Mucosa of stomach (tissue), 1 donor: ENCODE data around the gene SLC39A6.

Experiments used
- H3K27me3 ChIP-seq: one replicate; pipeline ENCODE4 v1.7.0; 2013; ENCODE audit warnings: mild to moderate bottlenecking, low read length; ENCODE audit not compliant: control insufficient read depth, insufficient read depth
- H3K36me3 ChIP-seq: one replicate; pipeline ENCODE4 v1.7.0; 2013; ENCODE audit warnings: low read length; ENCODE audit not compliant: control insufficient read depth, insufficient read depth
- H3K4me1 ChIP-seq: one replicate; pipeline ENCODE4 v1.7.0; 2013; ENCODE audit warnings: mild to moderate bottlenecking, low read length; ENCODE audit not compliant: control insufficient read depth, insufficient read depth
- H3K4me3 ChIP-seq: one replicate; pipeline ENCODE4 v1.7.0; 2013; ENCODE audit warnings: low read length
- H3K9ac ChIP-seq: one replicate; pipeline ENCODE4 v1.7.0; 2013; ENCODE audit warnings: mild to moderate bottlenecking, low read length, moderate library complexity
- H3K9me3 ChIP-seq: one replicate; pipeline ENCODE4 v1.7.0; 2013; ENCODE audit warnings: mild to moderate bottlenecking, low read length, moderate library complexity; ENCODE audit not compliant: control insufficient read depth
- donor health status: Pancreatic carcinoma.

The SLC39A6 gene

DNA sequence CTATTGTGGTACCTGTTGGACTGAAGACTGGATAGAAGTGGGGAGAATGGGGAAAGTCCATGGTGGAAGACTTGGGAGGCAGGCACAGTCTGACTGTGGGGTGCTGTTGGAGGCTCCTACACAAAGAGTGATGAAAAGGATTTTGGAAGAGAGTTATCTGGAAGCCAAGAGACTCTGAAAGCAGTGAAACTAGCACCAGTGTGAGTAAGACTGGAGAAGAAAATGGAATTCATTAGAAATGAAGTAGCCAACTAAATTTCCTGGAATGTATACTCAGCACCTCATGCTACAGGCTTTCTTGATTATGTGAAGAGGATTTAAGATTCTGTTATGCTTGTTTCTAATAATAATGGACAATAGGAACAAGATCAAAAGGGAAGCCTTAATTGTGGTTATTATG, 28.3 kb upstream of the SLC39A6 start:
- no peak overlapping the region for H3K9ac ChIP-seq
- no peaks in the 10 kb centered on the region for H3K27me3 ChIP-seq
- no peaks in the 10 kb centered on the region for H3K9me3 ChIP-seq
- no peak overlapping the region for H3K4me3 ChIP-seq
- H3K4me1 ChIP-seq, result no peaks in the 10 kb centered on the region
- H3K36me3 ChIP-seq, result peaks cover 3% of the 10 kb centered on the region

- no peaks in the 10 kb centered on the region for H3K4me1 ChIP-seq
- no peak overlapping the region for H3K4me3 ChIP-seq
- H3K36me3 ChIP-seq, result peaks cover 3% of the 10 kb centered on the region
- H3K27me3 ChIP-seq, result no peaks in the 10 kb centered on the region
- H3K9ac ChIP-seq, result no peak overlapping the region
- H3K9me3 ChIP-seq, result no peaks in the 10 kb centered on the region
Measured at GRCh38 chr18:36155851-36156757, 27.0 kb upstream of the SLC39A6 start.

DNA sequence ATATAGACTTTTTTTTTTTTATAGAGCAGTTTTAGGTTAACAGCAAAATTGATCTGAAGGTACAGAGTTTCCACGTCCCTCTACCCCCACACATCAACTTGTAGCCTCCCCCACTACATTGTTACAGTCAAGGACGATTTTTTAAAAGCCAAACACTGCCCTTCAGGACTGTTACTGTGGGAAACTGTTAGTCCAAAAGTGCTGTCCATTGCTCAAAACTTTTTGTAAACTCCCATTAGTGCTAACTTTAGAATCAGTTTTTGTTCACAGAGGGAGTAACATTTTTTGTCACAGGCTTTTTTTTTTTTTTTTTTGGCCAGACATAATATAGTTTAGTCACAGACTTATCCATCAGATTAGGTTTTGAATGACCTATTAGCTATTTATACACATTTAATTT, 24.6 kb upstream of the SLC39A6 start:
- Histone ChIP-seq H3K9ac (no peak overlapping the region), H3K4me3 (no peak overlapping the region), H3K4me1 (no peaks in the 10 kb centered on the region), H3K36me3 (peaks cover 5% of the 10 kb centered on the region), H3K9me3 (no peaks in the 10 kb centered on the region), H3K27me3 (no peaks in the 10 kb centered on the region)

- Histone ChIP-seq H3K4me1 (no peaks in the 10 kb centered on the region), H3K36me3 (peaks cover 5% of the 10 kb centered on the region), H3K27me3 (no peaks in the 10 kb centered on the region), H3K9me3 (no peaks in the 10 kb centered on the region), H3K9ac (no peak overlapping the region), H3K4me3 (no peak overlapping the region)
Measured at GRCh38 chr18:36153203-36153602, 24.1 kb upstream of the SLC39A6 start.

GRCh38 chr18:36152781-36153180, 23.6 kb upstream of the SLC39A6 start:
- H3K36me3 ChIP-seq, result peaks cover 5% of the 10 kb centered on the region
- no peaks in the 10 kb centered on the region for H3K4me1 ChIP-seq
- H3K27me3 ChIP-seq, result no peaks in the 10 kb centered on the region
- no peaks in the 10 kb centered on the region for H3K9me3 ChIP-seq
- no peak overlapping the region for H3K4me3 ChIP-seq
- no peak overlapping the region for H3K9ac ChIP-seq

DNA sequence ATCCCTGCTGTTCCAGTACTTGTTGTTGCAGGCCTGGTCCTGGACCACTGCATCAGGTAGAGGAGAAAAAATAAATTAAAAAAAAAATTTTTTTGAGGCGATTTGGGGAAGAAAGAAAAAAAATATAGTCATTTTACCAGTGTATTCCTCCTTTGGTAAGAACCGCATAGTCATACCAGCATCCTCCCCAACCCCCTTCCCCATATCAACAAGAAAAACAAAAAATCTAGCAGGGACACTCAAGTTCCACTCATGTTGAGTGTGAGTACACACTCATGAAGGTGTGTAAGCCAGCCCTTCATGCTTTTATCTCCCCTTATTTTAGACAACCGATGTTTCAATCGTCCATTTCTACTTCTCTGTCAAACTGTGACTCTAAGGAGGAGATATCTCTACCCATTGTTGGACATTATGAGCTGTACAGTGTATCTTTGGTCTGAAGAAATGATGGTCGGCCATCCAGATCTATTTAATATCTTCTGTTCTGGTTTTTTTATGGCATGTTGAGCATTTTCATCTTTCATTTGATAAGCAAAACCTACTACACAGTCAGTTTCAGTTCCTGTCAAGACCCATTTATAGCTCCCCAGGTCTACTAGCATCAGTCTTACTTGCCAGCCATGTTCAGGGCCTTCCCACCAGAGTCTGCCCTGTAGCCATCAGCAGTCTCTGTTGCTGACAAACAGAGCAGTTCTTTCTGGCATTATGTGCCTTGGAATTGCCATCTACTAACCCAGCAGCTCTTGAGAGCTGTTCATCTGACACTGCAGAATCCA, 20.6 kb upstream of the SLC39A6 start:
- no peak overlapping the region for H3K9ac ChIP-seq
- no peaks in the 10 kb centered on the region for H3K9me3 ChIP-seq
- no peaks in the 10 kb centered on the region for H3K27me3 ChIP-seq
- peaks cover 5% of the 10 kb centered on the region for H3K36me3 ChIP-seq
- H3K4me1 ChIP-seq, result no peaks in the 10 kb centered on the region
- no peak overlapping the region for H3K4me3 ChIP-seq

DNA sequence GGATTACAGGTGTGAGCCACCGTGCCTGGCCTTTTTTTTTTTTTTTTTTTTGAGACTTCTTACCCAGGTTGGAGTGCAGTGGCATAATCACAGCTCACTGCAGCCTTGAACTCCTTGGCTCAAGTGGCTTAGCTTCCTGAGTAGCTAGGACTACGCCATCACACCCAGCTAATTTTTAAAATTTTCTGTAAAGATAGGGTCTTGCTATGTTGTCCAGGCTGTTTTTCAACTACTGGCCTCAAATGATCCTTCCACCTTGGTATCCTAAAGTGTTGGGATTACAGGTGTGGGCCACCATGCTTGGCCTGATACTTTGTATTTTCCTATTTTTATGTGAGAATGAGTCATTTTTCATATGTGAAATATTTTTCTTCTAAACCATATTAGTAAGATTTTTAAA, 14.3 kb upstream of the SLC39A6 start:
- Histone ChIP-seq H3K36me3 (no peaks in the 10 kb centered on the region), H3K4me1 (no peaks in the 10 kb centered on the region), H3K9me3 (no peaks in the 10 kb centered on the region), H3K4me3 (no peak overlapping the region), H3K9ac (no peak overlapping the region), H3K27me3 (no peaks in the 10 kb centered on the region)

GRCh38 chr18:36142751-36143150, 13.6 kb upstream of the SLC39A6 start:
- no peaks in the 10 kb centered on the region for H3K9me3 ChIP-seq
- H3K27me3 ChIP-seq, result no peaks in the 10 kb centered on the region
- H3K4me1 ChIP-seq, result no peaks in the 10 kb centered on the region
- no peak overlapping the region for H3K4me3 ChIP-seq
- H3K9ac ChIP-seq, result no peak overlapping the region
- H3K36me3 ChIP-seq, result no peaks in the 10 kb centered on the region

- Histone ChIP-seq H3K4me3 (no peak overlapping the region), H3K9ac (no peak overlapping the region), H3K4me1 (no peaks in the 10 kb centered on the region), H3K9me3 (no peaks in the 10 kb centered on the region), H3K27me3 (no peaks in the 10 kb centered on the region), H3K36me3 (no peaks in the 10 kb centered on the region)
Measured at GRCh38 chr18:36141576-36141975, 12.4 kb upstream of the SLC39A6 start.

GRCh38 chr18:36139245-36139644, 10.1 kb upstream of the SLC39A6 start:
- H3K36me3 ChIP-seq, result no peaks in the 10 kb centered on the region
- H3K4me3 ChIP-seq, result no peak overlapping the region
- H3K4me1 ChIP-seq, result no peaks in the 10 kb centered on the region
- H3K27me3 ChIP-seq, result no peaks in the 10 kb centered on the region
- no peaks in the 10 kb centered on the region for H3K9me3 ChIP-seq
- no peak overlapping the region for H3K9ac ChIP-seq

- Histone ChIP-seq H3K27me3 (no peaks in the 10 kb centered on the region), H3K4me3 (no peak overlapping the region), H3K9me3 (no peaks in the 10 kb centered on the region), H3K9ac (no peak overlapping the region), H3K4me1 (peaks cover 7% of the 10 kb centered on the region), H3K36me3 (no peaks in the 10 kb centered on the region)
Measured at GRCh38 chr18:36135264-36135663, 6.1 kb upstream of the SLC39A6 start.

DNA sequence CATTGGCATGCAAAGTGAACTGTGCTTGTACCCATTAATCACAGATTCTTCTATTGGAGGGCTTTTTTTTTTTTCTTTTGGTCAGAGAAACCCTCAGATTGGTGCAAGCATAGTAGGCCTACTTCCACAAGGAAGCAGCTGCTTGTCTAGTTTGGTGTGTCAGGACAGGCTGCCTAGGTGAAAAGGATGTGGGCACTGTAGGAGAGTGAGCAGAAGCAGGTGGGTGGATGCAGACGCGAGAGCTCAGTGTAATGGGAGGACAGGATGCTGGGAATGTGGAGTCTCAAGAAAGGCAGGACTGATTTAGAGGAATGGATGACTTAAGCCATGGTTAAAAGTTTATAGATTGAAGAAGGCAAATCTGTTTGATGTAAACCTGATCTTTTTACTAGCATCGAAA, 3.6 kb upstream of the SLC39A6 start:
- no peaks in the 10 kb centered on the region for H3K9me3 ChIP-seq
- no peaks in the 10 kb centered on the region for H3K36me3 ChIP-seq
- peaks cover 7% of the 10 kb centered on the region for H3K4me1 ChIP-seq
- H3K27me3 ChIP-seq, result no peaks in the 10 kb centered on the region
- H3K9ac ChIP-seq, result no peak overlapping the region
- H3K4me3 ChIP-seq, result no peak overlapping the region
